Jurkat, Clone E6-1 (cell line): ENCODE measurements around the gene CDKN2C.
"Not testable (repeated sequence)": the region's sequence is repeated elsewhere in the genome, so short reads cannot be mapped to it uniquely, and the experiment has no call there.

Source experiments
- DNase-seq: peaks from one replicate; pipeline ENCODE4 v3.0.0-alpha.2; 2011; ENCODE audit warnings: low read depth, low spot score
- H3K4me3 ChIP-seq: 2 replicates; pipeline ENCODE4 v1.5.1; 2011; ENCODE audit warnings: mild to moderate bottlenecking, low read length, control low read depth, moderate library complexity

CDKN2C gene

GRCh38 chr1:51002516-51002915 lies 32.5 kb downstream of the CDKN2C start:
- H3K4me3 ChIP-seq: no peak overlapping the region
- no peak for DNase-seq

- DNase-seq, H3K4me3 ChIP-seq: not testable (repeated sequence)
Measured at GRCh38 chr1:51005549-51005948, 35.5 kb downstream of the CDKN2C start.

GRCh38 chr1:51009381-51009780 lies 39.3 kb downstream of the CDKN2C start:
- no peak overlapping the region for H3K4me3 ChIP-seq
- DNase-seq: no peak

DNA sequence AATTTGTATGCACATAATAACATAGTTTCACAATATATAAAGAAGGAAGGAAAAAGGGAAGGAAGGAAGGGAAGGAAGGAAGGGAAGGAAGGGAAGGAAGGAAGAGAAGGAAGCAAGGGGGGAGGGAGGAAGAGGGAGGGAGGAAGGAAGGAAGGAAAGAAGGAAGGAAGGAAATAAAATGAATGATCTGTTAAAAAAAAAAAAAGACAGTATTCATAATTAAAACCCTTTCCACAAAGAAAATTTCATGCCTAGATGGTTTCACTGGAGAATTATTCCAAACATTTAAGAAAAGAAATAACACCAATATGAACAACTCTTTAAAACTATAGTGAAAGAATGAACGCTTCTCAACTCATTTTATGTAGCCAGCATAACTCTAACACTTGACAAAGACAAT lies 44.8 kb downstream of the CDKN2C start:
- H3K4me3 ChIP-seq: no peak overlapping the region
- DNase-seq: no peak

- H3K4me3 ChIP-seq: no peak overlapping the region
- no peak for DNase-seq
Measured at GRCh38 chr1:51019811-51020210, 49.8 kb downstream of the CDKN2C start.
